Stimulated activated memory B cell treated with anti-CD40 and anti-IgM and Interleukin-4, amounts not matched to agents 10 μg/mL and 1 μg/mL and 100 μg/mL, for 72 hours (primary cell): ENCODE results near the gene LIF.
"Not testable (repeated sequence)": the region's sequence is repeated elsewhere in the genome, so short reads cannot be mapped to it uniquely, and the experiment has no call there.

Experiments used
- ATAC-seq: fragments of 150-1000 bp; cut with Tn5 transposase; 2 replicates; pipeline ENCODE4 v1.10.0; 2021
- H3K27ac Mint-ChIP-seq: one replicate; pipeline ENCODE4 v1.8.0; 2022; ENCODE audit warnings: mild to moderate bottlenecking, mixed read lengths
- H3K27me3 Mint-ChIP-seq: one replicate; pipeline ENCODE4 v1.8.0; 2022; ENCODE audit warnings: mixed read lengths
- H3K36me3 Mint-ChIP-seq: one replicate; pipeline ENCODE4 v1.8.0; 2022; ENCODE audit warnings: mixed read lengths
- H3K4me1 Mint-ChIP-seq: one replicate; pipeline ENCODE4 v1.8.0; 2022; ENCODE audit warnings: mixed read lengths
- H3K4me3 Mint-ChIP-seq: one replicate; pipeline ENCODE4 v1.8.0; 2022; ENCODE audit warnings: mild to moderate bottlenecking, moderate library complexity, mixed read lengths
- H3K9me3 Mint-ChIP-seq: one replicate; pipeline ENCODE4 v1.8.0; 2022; ENCODE audit warnings: mixed read lengths

The LIF gene

DNA sequence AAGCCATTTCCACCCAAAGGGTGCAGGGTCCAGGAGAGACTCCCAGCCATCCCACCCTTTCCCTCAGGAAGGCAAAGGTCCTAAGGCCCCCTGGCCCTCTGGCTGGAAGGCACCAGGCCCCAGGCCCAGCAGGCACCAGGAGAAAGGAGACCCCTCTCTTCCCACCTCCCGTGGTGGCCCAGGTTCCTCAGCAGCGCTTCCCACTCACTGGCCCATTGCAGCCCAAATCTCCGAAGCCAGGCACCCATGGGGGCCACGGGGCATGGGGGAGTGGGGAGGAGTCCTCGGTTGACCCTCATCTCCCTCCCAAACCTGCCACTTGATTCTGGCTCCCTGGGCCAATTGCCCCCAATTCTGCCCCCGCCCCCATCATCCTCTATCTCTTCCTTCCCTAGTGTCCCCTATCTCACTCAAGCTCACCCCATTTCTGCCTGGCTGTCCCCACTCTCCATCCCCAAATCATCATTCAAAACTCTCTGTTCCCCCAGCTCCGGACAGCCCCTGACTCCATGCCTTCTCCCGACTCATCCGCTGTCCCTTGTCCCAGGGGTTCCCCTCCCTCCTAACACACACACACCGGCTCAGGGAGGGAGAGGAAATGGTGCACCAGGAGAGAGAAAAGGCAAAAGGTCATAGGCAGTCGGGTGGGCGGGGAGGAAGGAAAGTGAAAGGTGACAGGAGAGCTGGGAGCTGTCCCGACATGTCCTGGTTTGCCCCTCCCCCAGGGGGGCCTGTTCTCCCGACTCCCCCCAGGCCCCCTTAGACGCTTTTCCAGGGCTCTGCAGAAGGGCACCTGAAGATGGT, 1.2 kb downstream of the LIF start:
- ATAC-seq, result no peak
- peak overlapping the region; percentile 77 for H3K4me3 Mint-ChIP-seq
- peaks cover 48% of the 10 kb centered on the region for H3K27me3 Mint-ChIP-seq
- H3K36me3 Mint-ChIP-seq, result no peaks in the 10 kb centered on the region
- H3K9me3 Mint-ChIP-seq, result no peaks in the 10 kb centered on the region
- H3K4me1 Mint-ChIP-seq, result peaks cover 44% of the 10 kb centered on the region
- peak overlapping the region; percentile 4 for H3K27ac Mint-ChIP-seq

DNA sequence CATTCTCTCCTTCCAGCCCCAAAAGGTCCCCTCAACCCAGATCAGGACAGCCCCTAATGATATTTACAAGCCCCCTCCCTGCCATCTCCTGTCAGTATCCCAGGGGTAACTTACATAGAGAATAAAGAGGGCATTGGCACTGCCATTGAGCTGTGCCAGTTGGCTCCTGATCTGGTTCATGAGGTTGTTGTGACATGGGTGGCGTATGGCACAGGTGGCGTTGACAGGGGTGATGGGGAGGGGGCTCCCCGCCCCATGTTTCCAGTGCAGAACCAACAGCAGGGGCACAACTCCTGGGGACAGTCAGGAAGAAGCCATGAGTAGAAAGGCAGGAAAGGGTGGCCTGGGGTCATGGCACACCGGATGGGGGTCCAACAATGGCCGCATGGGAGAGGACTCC, 1.9 kb downstream of the LIF start:
- Mint-ChIP-seq H3K9me3 (no peaks in the 10 kb centered on the region), H3K27me3 (peaks cover 48% of the 10 kb centered on the region), H3K27ac (no peak overlapping the region), H3K4me1 (peaks cover 45% of the 10 kb centered on the region), H3K36me3 (no peaks in the 10 kb centered on the region), H3K4me3 (no peak overlapping the region)
- no peak for ATAC-seq

DNA sequence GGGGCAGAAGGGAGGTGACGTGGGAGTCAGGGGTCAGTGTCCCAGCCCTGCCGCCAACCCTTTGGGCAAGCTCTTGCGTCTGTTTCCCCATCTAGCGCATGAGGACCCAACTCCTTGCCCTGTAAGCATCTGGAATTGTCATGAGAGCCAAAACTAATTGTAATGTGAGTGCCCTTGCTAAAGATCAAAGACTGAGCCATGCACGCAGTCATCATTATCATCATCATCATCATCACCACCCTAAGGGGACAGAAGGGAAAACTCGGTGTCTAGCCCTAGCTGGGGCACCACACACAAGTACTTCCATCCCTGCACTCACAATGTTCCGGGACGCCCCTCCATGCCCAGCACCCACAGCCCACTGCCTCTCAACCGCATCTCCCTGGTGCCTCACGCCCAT, 2.5 kb downstream of the LIF start:
- Mint-ChIP-seq H3K36me3 (no peaks in the 10 kb centered on the region), H3K27ac (no peak overlapping the region), H3K27me3 (peaks cover 46% of the 10 kb centered on the region), H3K4me3 (no peak overlapping the region), H3K4me1 (peaks cover 45% of the 10 kb centered on the region), H3K9me3 (no peaks in the 10 kb centered on the region)
- ATAC-seq, result no peak

DNA sequence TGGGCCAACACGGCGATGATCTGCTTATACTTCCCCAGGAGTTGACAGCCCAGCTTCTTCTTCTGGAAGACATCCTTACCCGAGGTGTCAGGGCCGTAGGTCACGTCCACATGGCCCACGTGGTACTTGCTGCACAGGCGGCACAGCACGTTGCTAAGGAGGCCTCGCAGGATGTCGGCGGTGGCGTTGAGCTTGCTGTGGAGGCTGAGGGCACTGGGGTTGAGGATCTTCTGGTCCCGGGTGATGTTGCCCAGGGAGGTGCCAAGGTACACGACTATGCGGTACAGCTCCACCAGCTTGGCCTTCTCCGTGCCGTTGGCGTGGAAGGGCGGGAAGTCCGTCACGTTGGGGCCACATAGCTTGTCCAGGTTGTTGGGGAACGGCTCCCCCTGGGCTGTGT, 2.9 kb downstream of the LIF start:
- Mint-ChIP-seq H3K27me3 (peaks cover 42% of the 10 kb centered on the region), H3K27ac (no peak overlapping the region), H3K36me3 (no peaks in the 10 kb centered on the region), H3K4me1 (peaks cover 45% of the 10 kb centered on the region), H3K9me3 (no peaks in the 10 kb centered on the region), H3K4me3 (no peak overlapping the region)
- no peak for ATAC-seq

DNA sequence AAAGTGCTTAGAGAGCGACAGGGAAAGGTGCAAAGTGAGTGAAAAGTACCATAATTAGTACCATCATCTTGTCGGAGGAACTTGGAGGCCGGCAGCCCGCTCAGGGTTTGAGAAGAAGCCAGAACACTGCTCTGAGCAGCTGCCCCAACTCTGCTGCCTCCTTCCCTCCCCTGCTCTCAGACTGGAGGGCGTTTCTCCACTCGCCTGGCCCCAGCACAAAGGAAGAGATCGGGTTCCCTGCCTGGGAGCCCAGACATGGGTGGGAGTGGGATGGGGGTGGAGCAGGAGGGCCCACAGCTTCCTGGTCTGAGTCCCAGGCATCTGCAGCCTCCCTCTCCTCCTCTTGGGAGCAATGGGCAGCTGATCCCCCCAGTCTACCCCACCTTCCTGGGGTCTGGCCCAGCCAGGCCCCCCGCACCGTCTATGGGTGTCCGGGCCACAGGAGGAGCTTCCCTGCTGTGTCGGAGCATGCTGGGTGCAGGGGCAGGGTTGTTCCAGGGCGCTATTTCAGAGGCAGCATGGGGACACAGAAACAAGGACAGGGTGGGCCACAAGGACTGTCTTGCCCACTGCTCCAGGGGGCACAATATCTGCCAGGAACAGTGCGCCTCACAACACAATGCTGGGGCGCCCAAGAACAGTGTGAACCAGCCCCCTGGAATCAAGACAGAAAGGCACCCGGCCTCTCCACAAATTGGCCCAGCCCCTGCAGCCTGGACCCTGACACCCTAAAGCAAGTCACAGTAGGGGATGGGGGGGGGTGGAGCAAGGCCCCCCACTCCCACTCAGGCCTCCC, 4.8 kb downstream of the LIF start:
- Mint-ChIP-seq H3K4me1 (peaks cover 28% of the 10 kb centered on the region), H3K27ac (no peak overlapping the region), H3K36me3 (no peaks in the 10 kb centered on the region), H3K9me3 (no peaks in the 10 kb centered on the region), H3K4me3 (no peak overlapping the region), H3K27me3 (peaks cover 23% of the 10 kb centered on the region)
- no peak for ATAC-seq

GRCh38 chr22:30240541-30241417, 5.8 kb downstream of the LIF start:
- no peaks in the 10 kb centered on the region for H3K9me3 Mint-ChIP-seq
- H3K27me3 Mint-ChIP-seq, result peaks cover 13% of the 10 kb centered on the region
- no peaks in the 10 kb centered on the region for H3K36me3 Mint-ChIP-seq
- ATAC-seq, result peak; percentile 79
- peak overlapping the region; percentile 48 for H3K27ac Mint-ChIP-seq
- no peak overlapping the region for H3K4me3 Mint-ChIP-seq
- peaks cover 18% of the 10 kb centered on the region for H3K4me1 Mint-ChIP-seq

DNA sequence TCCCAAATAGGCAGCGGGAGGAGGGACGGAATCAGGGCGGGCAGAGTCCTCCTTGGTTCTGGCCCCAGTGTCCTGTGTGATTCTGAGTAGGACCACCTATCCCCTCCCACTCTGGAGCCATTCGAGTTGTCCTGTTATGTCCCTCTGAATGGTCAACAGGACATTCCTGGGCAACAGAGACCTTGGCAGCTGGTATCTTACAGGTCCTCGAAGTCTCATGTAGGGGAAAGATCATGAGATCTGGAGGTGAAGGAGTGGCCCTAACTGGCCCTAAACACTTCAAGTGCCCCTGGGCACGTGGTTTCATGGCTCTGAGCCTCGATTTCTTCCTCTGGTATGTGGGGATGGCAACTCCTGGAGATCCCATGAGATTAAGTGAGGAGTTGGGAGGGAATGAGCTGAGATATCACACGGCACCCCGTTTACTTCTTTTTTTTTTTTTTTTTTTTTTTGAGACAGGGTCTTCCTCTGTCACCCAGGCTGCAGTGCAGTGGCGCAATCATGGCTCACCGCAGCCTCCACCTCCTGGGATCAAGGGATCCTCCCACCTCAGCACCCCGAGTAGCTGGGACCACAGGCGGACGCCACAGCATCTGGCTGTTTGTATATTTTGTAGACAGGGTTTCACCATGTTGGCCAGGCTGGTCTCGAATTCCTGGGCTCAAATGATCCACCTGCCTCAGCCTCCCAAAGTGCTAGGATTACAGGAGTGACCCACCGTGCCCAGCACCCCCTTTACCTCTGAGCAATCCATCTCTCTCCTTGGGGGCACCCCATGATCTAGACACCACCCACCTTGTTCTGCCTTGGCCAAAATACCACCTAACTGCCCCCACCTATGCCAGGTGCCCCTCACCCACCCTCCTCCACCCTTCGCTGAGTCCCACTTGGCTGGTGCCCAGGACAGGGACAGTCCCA, 6.8 kb downstream of the LIF start:
- Mint-ChIP-seq H3K27ac (no peak overlapping the region), H3K36me3 (no peaks in the 10 kb centered on the region), H3K4me1 (peaks cover 13% of the 10 kb centered on the region), H3K27me3 (peaks cover 3% of the 10 kb centered on the region), H3K4me3 (no peak overlapping the region), H3K9me3 (no peaks in the 10 kb centered on the region)
- no peak for ATAC-seq

DNA sequence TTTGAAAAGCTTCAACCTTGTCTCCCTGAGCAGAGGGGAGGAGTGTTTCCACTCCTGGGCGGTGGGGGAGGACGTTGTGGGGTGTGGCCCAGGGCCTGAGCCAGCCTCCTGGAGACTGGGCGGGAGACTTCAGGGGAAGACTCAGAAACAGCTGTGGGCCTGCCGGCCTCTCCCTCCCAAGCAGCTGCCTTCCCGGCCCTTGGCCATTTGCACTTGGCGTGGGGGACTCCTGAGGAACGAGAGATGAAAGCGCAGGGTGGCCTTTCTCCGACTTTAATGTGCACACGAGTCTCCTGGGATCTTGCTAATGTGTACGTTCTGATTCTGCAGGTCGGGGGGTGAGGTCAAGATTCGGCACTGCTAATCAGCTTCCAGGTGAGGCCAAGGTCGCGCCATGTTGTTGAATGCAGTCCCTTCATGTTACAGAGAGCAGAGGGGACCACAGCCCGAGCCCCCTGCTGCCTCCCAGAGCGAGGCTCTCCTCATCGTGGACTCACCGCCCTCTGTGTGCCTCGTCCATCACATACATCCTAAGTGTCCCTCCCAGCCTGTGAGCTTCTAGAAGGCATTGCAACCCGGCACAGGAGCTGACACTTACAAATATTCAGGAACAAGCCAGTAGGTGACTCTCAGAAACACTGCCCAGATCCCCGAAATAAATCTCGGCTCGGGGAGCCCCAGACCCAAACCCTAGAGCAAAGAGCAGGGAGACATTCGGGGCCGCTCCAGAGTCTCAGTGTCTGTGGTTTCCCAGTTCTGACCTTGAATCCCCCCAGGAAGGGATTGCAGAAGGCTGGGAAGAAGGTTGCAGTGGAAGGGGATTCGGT, 7.7 kb downstream of the LIF start:
- H3K4me1 Mint-ChIP-seq, result peaks cover 13% of the 10 kb centered on the region
- H3K4me3 Mint-ChIP-seq, result no peak overlapping the region
- H3K27me3 Mint-ChIP-seq, result no peaks in the 10 kb centered on the region
- H3K36me3 Mint-ChIP-seq, result no peaks in the 10 kb centered on the region
- no peaks in the 10 kb centered on the region for H3K9me3 Mint-ChIP-seq
- no peak for ATAC-seq
- no peak overlapping the region for H3K27ac Mint-ChIP-seq

GRCh38 chr22:30238136-30238535, 8.4 kb downstream of the LIF start:
- H3K4me1 Mint-ChIP-seq, result peaks cover 13% of the 10 kb centered on the region
- ATAC-seq, result no peak
- no peaks in the 10 kb centered on the region for H3K27me3 Mint-ChIP-seq
- no peaks in the 10 kb centered on the region for H3K9me3 Mint-ChIP-seq
- no peak overlapping the region for H3K27ac Mint-ChIP-seq
- no peak overlapping the region for H3K4me3 Mint-ChIP-seq
- no peaks in the 10 kb centered on the region for H3K36me3 Mint-ChIP-seq

DNA sequence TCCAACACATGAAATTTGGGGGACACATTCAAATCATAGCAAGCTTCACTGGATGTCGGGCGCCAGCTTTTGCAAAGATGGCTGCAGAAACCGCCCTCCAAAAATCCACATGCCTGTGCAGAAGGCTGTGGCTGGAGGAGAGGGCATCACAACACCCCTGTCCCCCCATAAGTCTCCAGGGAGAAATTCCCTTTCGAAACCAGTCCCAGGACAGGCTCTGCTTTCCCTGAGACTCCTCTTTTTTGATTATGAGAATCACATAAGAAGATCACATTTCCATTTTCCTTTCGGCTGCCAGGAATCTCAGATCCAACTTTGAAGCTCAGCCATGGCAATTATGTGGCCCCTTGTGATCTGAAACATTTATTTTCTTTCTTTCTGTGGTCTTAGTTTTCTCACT, 9.7 kb downstream of the LIF start:
- Mint-ChIP-seq H3K36me3 (no peaks in the 10 kb centered on the region), H3K9me3 (no peaks in the 10 kb centered on the region), H3K27me3 (peaks cover 11% of the 10 kb centered on the region), H3K27ac (no peak overlapping the region), H3K4me1 (peaks cover 13% of the 10 kb centered on the region), H3K4me3 (no peak overlapping the region)
- no peak for ATAC-seq

DNA sequence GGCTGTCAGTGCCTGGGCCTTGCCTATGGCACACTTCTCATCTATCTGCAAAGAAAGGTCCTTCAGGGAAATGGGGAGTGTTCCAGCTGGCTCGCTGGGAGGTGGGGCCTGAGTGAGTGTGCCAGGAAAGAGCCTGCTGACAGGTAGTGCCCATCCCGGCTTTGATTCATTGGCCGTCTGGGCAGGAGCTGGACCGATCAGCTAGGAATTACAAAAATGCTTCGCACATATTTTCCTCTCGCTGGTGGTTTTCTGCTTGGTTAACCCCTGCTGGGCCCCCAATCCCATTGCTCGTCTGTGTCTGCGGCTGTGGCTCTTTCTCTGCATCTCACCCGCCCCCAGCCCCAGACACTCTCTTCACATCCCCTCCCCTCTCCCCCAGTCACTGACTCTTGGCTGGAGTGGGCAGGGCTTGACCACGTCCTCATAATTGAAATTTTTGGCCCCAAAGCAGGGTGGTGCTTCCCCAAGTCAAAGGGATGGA, 10.8 kb downstream of the LIF start:
- peaks cover 4% of the 10 kb centered on the region for H3K4me1 Mint-ChIP-seq
- ATAC-seq, result no peak
- peaks cover 16% of the 10 kb centered on the region for H3K27me3 Mint-ChIP-seq
- no peaks in the 10 kb centered on the region for H3K9me3 Mint-ChIP-seq
- no peaks in the 10 kb centered on the region for H3K36me3 Mint-ChIP-seq
- no peak overlapping the region for H3K27ac Mint-ChIP-seq
- H3K4me3 Mint-ChIP-seq, result no peak overlapping the region

GRCh38 chr22:30234786-30235470, 11.6 kb downstream of the LIF start:
- no peaks in the 10 kb centered on the region for H3K4me1 Mint-ChIP-seq
- H3K36me3 Mint-ChIP-seq, result no peaks in the 10 kb centered on the region
- no peak for ATAC-seq
- H3K4me3 Mint-ChIP-seq, result no peak overlapping the region
- no peaks in the 10 kb centered on the region for H3K9me3 Mint-ChIP-seq
- peaks cover 16% of the 10 kb centered on the region for H3K27me3 Mint-ChIP-seq
- H3K27ac Mint-ChIP-seq, result no peak overlapping the region

- H3K27me3 Mint-ChIP-seq, result peaks cover 16% of the 10 kb centered on the region
- H3K9me3 Mint-ChIP-seq, H3K4me3 Mint-ChIP-seq, H3K4me1 Mint-ChIP-seq, H3K36me3 Mint-ChIP-seq, ATAC-seq, H3K27ac Mint-ChIP-seq: not testable (repeated sequence)
These were observed 12.2 kb downstream of the LIF start for GRCh38 chr22:30234325-30234724.
